ENCODE data around the gene APOO.
"Not testable (repeated sequence)": the region's sequence is repeated elsewhere in the genome, so short reads cannot be mapped to it uniquely, and the experiment has no call there.

Gene APOO

DNA sequence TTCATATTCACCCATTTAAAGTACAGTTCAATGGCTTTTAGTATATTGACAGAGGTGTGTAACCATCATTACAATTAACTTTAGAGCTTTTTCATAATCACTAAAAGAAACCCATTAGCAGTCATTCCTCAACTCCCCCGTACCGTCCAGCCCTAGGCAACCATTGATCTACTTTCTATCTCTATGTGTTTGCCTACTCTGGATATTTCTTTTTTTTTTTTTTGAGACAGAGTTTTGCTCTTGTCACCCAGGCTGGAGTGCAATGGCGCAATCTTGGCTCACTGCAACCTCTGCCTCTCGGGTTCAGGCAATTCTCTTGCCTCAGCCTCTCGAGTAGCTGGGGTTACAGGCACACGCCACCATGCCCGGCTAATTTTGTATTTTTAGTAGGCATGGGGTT is 48.5 kb downstream of the APOO start:
- not testable (repeated sequence) for DNase-seq (ENCODE audit: low spot score)

DNA sequence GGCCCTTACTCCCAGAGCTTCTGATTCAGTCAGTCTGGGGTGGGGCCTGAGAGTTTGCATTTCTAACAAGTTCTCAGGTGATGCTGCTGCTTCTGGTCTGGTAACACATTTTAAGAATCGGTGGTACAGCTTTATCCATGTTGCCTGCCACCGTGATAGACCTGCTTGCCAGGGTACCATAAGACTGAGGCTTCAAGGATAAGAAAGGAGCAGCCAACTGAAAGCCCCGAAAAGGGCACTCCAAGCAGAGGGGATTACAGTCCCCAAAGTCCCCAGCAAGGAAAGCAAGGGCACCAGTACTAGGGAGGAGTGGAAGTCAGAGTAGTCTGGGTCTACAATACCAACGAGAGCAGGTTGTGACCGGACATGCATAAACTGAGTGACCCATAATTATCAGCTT is 49.8 kb downstream of the APOO start:
- DNase-seq (ENCODE audit: low spot score) = no peak

DNA sequence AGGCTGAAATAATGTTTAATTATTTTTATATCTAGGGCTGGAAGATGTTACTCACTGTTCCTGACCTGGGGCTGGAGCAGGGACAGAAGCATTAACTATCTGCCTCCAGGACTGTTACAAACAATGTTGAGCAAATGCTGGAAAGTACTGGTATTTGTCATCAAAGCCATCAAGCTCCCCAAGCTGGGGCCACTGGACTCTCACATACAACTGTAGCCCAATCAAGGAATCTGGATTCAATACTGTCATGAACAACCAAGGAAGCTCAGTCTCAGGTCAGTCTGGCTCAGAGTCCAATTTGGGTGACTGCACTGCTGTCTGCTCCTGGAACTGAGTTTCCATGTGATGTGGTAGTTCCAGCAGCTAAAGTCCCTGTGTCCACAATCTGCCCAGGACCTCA is 50.4 kb downstream of the APOO start:
- DNase-seq (ENCODE audit: low spot score) = no peak

DNA sequence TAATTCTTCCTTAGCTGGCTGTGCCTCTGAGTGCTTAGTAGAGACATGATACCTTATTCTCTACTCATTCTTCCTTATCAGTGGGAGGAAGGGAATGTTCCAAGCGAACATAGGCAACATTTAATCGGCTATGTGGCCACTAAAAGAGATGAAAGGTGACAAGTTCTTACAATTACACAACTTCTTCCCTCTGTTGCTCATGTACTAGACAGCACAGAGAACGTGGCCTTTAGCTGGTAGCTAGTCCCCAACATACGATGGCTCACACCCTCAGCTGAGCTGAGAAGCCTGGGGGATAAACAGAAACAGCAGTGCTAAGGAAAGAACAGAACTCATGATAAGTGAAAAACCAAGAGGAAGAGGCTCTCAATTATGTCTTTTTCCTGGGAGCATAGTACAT is 52.2 kb downstream of the APOO start:
- no peak for DNase-seq (ENCODE audit: low spot score)

DNA sequence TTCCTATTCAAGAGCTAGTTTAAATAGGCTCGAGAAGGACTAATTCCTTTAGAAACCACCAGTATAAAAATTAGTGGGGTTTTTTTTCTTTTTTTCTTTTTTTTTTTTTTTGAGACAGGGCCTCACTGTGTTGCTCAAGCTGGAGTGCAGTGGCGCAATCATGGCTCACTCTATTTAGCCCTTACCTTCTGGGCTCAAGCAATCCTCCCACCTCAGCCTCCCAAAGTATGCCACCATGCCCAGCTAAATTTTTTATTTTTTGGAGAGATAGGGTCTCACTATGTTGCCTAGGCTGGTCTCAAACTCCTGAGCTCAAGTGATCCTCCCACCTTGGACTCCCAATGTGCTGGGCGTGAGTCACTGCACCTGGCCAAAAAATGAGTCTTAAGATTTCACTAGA is 52.8 kb downstream of the APOO start:
- no peak for DNase-seq (ENCODE audit: low spot score)

DNA sequence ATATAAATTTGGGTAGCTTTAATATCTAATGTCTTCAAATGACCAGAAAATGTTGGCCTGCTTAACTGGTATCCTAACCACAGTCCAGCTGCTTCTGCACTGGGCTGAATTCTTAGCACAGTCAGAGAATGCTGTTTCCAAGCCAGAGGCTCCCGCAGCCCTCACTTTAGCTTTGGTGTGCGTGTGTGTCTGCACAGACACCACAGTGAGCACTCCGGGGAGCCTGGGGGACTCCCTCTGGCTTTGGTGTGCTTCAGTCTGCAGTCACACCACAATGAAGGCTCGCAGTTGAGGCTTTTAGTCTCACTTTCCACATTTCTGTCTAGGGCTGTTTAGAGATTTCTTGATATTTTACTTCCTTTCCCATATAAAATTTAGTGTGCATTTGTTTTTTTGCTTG is 53.6 kb downstream of the APOO start:
- no peak for DNase-seq (ENCODE audit: low spot score)

DNA sequence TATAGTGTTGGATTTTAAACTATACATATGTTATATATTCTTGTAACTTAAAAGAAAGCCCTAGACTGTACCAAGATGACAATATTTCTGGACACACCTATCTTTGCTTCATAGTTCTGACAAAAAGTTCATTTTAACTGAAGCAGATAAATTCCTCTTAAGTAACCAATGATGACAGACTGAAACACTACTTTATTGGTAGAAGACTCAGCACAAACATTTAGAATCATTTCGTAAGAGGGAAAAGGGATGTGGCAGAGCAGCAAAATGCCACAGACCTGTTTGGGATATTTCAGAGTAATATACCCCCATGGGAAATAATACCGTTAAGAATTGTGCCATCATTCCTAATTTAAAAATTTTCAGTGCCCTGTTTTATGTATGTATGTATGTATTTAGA is 56.2 kb downstream of the APOO start:
- no peak for DNase-seq (ENCODE audit: low spot score)

DNA sequence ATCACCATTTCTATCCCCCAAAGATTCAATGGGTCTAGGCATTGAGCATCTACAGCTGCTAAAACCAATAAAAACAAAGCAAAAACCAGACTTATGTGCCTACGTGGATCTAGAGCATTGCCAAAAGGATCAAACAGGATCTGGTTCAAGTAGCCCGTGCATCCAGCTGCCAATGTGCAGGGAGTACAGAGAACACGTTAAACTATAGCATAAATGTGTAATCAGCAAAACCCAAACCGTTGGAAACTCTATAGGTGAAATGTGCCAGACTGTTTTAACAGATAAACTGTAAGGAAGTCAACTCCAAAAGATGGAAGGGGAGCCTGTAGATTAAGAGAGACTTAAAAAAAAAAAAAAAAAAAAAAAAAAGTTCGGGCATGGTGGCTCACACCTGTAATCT is 58.5 kb downstream of the APOO start:
- no peak for DNase-seq (ENCODE audit: low spot score)

DNA sequence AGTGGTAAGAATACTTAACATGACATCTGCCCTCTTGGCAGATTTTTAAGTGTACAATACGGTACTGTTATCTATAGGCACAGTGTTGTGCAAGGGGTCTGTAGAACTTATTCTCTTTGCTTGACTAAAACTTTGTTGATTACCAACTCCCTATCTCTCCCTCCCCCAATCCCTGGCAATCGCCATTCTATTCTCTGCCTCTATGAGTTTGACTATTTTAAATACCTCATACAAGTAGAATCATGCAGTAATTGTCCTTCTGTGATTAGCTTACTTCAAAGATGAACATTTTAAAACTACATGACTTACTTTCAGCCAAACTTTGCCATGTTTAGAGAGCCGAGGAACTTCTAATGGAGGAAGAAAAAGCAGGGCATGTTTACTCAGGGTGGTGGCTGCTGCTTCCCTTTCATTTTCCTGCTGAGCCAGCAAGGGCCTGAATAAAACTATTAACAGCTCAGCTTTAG is 62.4 kb downstream of the APOO start:
- DNase-seq (ENCODE audit: low spot score) = no peak

DNA sequence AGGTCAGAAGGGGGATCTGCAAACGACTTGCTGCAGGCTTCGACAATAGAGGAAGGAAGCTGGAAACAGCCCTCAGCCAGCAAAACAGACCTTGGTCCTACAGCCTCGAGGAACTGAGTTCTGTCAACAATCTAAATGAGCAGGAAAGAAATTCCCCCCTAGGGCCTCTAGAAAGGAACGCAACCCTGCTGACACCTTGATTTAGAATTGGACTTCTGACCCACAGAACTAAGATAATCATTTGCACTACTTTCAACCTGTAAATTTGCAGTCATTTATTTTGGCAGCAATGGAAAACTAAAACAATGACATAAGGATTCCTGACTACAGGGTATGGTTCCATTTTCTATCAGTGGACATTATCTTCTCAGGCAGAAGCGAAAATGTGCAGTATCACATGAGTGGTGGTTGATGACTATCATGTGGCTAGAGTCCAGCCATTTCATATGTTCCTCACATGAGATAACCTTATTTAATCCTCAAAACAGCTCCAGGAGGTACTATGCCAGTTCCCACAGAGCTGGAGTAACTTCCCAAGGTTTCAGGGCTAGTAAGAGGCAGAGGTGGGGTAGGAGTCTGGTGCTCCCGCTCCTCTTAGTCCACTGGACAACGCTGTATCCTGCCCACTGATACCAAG is 63.1 kb downstream of the APOO start:
- DNase-seq (ENCODE audit: low spot score) = no peak

DNA sequence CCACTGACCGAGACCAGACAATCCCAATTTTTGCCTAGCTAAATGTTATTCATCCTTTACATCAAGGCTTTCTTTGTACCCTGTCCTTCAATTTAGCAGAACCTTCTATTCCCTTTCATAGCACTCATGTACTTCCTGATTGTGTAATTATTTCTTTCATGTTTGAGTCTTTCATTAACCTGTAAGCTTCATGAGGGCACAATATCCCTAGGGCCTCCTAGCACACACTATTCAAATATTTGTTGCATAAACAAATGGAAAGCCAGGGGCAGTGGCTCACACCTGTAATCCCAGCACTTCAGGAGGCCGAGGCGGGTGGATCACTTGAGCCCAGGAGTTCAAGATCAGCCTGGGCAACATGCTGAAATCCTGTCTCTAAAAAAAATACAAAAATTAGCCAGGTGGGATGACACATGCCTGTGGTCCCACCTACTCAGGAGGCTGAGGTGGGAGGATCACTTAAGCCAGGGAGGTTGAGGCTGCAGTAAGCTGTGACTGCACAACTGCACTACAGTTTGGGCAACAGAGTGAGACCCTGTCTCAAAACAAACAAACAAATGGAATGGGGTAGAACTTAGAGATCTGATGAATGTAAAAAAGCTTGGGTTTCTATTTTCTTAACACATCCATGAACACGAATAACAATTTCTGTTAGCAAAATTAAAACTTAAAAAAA is 65.8 kb downstream of the APOO start:
- peak; percentile 13 for DNase-seq (ENCODE audit: low spot score)

DNA sequence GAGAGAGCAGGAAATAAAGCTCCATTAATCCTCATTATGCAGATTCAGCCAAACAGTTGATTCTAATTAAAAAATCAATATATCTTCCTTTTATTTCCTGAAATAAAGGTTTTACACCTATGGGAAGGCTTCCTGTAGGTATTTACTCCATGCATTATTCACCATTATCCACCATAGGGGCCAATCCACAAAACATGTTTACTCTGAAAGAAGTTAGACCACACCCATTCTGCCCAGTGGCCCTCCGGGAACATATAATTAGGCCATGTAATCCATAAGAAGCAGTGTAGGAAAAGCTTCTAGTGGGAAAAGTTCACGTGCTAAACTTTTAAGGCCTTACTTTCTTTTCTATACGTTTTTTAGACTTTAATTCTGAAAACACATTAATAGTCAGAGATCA is 67.1 kb downstream of the APOO start:
- DNase-seq (ENCODE audit: low spot score) = no peak

DNA sequence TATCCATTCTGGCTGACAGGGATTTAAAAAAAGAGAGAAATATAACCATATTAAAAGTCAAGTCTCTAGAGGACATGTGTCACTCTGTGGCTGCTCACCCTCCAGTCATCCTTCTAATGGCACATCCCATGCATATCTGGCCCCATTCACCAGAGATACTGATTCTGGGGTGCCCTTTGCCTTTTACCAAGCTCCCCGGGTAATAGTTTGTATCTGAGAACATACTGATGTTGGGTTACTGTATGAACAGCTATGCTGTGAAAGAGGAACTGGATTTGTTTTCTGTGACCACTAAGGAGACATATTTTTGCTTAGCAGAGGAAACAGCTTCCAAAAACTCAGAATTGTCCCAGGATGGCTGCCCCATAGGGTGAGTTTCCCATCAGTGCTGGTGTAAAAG is 68.8 kb downstream of the APOO start:
- DNase-seq (ENCODE audit: low spot score) = no peak

DNA sequence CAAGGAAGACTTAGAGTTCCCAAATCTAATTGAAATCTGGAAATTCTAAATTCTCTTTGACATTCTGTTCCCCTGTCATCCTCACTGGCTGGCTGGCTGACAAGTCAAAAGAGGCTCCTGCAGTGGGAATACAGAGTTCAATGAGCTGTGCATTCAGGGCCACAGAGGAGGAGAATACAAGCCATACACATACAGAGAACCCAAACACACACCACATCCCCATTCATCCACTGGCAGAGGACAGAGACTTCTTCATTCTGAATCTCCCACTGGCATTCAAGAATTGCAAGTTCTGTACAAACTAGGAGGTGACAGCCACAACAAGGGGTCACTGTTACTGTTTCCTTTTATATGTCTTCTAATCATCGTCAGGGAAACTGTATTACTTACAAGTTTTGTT is 75.0 kb downstream of the APOO start:
- DNase-seq (ENCODE audit: low spot score) = no peak

DNA sequence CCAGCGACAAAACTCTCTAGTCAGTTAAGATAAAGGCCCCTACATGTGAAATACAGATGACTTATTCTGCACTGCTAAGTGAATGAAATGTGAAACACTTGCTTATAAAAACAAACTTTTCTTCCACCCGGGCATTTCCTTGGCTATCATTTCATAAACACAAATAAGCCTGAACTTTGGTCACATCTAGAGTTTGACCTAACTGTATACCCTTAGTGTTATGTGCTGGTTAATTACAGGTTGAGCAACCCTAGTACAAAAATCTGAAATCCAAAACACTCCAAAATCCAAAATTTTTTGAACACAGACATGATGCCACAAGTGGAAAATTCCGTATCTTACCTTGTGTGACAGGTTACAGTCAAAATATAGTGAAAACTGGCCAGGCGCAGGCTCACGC is 78.9 kb downstream of the APOO start:
- no peak for DNase-seq (ENCODE audit: low spot score)

DNA sequence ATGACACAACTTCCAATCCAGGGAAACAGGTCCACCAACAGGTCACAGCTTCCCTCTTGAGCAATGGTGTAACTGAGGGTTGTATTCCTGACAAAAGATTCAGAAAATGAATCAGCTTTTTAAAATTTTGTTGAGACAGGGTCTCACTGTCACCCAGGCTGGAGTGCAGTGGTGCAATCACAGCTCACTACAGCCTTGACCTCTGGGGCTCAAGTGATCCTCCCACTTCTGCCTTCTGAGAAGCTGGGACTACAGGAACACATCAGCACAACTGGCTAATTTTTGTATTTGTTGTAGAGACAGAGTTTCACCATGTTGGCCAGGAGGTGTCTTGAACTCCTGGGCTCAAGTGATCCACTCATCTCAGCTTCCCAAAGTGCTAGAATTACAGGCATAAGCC is 81.1 kb downstream of the APOO start:
- DNase-seq (ENCODE audit: low spot score) = no peak

DNA sequence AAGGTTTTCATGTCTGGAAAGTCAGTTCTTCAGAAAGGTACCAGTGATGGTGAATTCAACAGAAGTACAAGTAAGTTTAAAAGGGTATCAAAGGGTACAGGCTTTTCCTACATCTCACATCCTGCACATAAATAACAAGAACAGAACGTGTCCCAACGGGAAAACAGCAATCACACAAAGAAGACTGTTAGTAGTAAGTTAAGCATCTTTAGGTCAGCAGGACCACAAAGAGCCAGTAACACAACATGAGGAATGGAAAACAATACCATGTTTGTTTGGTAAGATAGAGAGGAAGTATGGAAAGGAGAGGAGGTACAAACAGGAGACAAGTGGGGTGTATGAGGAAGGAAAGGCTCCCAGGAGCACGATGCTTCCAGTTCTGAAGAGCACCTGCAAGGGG is 81.5 kb downstream of the APOO start:
- no peak for DNase-seq (ENCODE audit: low spot score)

DNA sequence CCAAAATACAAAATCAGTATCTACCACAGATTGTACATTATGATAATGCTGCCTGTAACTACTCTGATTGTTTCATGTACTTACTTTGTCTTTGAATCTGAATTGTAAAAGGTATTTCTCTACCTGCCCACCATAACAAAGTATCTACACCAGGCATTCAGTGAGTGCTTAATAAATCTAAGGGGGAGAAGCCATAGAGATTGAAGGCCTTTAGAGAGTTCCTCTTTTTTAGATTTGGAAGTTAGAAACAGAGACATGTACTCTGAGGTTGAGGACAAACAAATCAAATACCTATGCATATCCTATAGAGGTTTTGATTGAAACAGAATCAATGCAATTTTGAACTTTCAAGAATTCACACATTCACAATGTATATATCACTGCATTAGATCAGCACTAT is 82.1 kb downstream of the APOO start:
- DNase-seq (ENCODE audit: low spot score) = no peak

DNA sequence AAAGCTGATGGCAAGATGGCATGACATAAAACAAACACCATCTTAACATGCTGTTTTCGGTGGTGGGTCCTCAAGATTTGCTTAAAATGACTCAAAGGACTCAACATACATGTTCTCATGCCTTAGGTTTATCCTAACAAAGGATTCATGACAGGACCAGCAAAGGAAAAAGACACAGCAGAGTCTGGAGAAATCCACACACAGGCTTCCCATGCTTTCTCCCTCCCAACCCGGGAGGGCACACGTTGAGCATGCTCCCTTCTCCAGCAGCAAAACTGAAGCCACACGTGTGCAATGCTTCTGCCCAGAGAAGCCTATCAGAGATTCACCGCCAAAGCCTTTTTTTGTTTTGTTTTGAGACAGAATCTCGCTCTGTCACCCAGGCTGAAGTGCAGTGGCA is 84.9 kb downstream of the APOO start:
- DNase-seq (ENCODE audit: low spot score) = peak; percentile 21

DNA sequence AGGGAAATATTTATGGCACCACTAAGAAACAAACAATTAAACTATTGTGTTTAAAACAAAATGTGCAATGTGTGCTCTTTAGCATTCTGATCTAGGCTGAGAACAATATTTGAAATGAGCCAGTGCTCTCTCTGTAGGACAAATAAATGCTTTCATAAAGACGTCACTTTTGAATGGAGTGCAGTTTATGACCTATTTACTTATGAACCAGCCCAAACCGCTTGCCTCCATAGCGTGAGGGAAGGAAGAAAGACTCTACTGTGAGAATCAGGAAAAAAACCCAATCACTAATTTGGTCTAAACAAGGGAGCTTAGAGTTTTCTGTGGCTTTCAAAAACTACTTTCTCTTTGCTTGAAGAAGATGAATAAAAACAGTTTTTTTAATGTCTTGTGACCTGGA is 85.3 kb downstream of the APOO start:
- peak; percentile 94 for DNase-seq (ENCODE audit: low spot score)

DNA sequence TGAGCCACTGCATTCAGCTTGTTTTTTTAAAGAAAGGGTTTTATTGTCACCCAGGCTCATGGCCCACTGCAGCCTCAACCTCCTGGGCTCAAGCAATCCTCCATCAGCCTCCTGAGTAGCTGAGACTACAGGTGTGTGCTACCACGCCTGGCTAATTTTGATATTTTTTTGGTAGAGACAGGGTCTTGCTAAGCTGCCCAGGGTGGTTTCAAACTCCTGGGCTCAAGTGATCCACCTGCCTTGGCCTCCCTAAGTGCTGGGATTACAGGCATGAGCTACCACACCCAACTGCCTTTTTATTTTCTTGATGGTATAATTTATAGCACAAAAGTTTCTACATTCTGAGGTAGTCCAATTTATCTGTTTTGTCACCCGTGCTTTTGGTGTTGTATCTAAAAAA is 85.9 kb downstream of the APOO start:
- DNase-seq (ENCODE audit: low spot score) = no peak

DNA sequence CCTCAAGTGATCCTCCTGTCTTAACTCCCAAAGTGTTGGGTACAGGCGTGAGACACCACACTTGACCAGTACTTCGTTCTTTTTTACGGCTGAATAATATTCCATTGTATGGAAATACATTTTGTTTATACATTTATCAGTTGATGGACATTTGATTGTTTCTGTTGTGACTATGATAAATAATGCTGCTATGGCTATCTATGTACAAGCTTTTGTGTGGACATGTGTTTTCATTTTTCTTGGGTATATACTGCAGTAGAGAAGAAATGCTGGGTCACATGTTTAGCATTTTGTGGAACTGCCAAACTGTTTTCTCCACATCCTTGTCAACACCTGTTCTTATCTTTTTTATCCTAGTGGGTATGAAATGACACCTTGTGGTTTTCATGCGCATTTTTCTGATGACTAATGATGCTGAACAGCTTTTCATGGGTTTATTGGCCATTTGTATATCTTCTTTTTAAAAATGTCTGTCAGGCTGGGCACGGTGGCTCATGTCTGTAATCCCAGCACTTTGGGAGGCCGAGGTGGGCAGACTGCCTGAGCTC is 87.4 kb downstream of the APOO start:
- peak; percentile 84 for DNase-seq (ENCODE audit: low spot score)

DNA sequence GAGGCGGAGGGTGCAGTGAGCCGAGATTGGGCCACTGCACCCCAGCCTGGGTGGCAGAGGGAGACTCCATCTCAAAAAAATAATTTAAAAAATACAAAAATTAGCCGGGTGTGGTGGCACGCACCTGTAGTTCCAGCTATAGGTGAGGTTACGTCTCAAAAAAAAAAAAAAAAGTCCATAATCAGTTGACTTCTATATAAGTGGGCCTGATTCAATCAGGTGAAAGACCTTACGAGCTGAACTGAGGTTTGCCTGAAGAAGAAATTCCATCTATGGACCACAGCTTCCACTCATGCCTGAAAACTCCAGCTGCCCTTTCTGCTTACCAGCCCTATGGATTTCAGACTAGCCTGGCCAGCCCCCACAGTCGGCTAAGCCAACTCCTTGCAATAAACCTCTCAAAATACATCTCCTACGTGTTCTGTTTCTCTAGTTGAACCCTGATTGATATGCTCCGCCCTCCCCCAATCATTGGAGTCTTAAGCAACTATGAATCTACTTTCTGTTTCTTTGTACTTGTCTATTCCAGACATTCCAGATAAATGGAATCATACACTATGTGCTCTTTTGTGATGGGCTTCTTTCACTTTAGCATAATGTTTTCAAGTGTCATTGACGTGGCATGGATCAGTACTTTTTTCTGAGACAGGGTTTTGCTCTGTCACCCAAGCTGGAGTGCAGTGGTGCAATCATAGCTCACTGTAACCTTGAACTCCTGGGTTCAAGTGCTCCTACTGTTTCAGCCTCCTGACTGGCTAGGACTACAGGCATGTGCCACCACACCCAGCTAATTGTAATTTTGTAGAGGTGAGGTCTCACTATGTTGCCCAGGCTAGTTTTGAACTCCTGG is 88.1 kb downstream of the APOO start:
- DNase-seq (ENCODE audit: low spot score) = peak; percentile 50

Data from SW480 (cell line).